Smooth muscle cell (in vitro differentiated cells): ENCODE data around the gene KRTAP3-2. TPM values are rescaled to one million over a fixed set of nuclear protein-coding genes. Genes with fewer than 3 reads are reported as not detected.
A peak's percentile ranks its signal among the peaks of the same experiment; 100 is the strongest.

Experiments used
- DNase-seq: peaks from one replicate; lab custom pipeline; 2025; ENCODE audit not compliant: unreplicated experiment; lab: John Stamatoyannopoulos, UW
- H2AFZ ChIP-seq: fragments of 200-600 bp; sonication (generic); 2 replicates; pipeline ENCODE4 v1.6.0; 2016; ENCODE audit warnings: antibody characterized with exemption, low read depth, mild to moderate bottlenecking
- H3F3A ChIP-seq: fragments of 200-600 bp; sonication (generic); 2 replicates; pipeline ENCODE4 v1.6.0; 2017; ENCODE audit warnings: antibody characterized with exemption, low read depth
- H3K27ac ChIP-seq: fragments of 200-600 bp; sonication (generic); 2 replicates; pipeline ENCODE4 v1.5.1; 2016; ENCODE audit warnings: low read depth, mild to moderate bottlenecking
- H3K27me3 ChIP-seq: fragments of 200-600 bp; sonication (generic); 2 replicates; pipeline ENCODE4 v1.6.1; 2016; ENCODE audit warnings: low read depth, mild to moderate bottlenecking
- H3K36me3 ChIP-seq: fragments of 200-600 bp; sonication (generic); 2 replicates; pipeline ENCODE4 v1.5.1; 2016; ENCODE audit warnings: low read depth
- H3K4me1 ChIP-seq: fragments of 200-600 bp; sonication (generic); 2 replicates; pipeline ENCODE4 v1.5.1; 2016; ENCODE audit warnings: low read depth
- H3K4me2 ChIP-seq: fragments of 200-600 bp; sonication (generic); 2 replicates; pipeline ENCODE4 v1.6.0; 2016; ENCODE audit warnings: mild to moderate bottlenecking
- H3K4me3 ChIP-seq: fragments of 200-600 bp; sonication (generic); 2 replicates; pipeline ENCODE4 v1.5.1; 2016; ENCODE audit warnings: mild to moderate bottlenecking
- H3K79me2 ChIP-seq: fragments of 200-600 bp; sonication (generic); 2 replicates; pipeline ENCODE4 v1.6.0; 2016; ENCODE audit warnings: low read depth, mild to moderate bottlenecking
- H3K9ac ChIP-seq: fragments of 200-600 bp; sonication (generic); 2 replicates; pipeline ENCODE4 v1.6.0; 2016; ENCODE audit warnings: low read depth
- H3K9me3 ChIP-seq: fragments of 200-600 bp; sonication (generic); replicated peaks from 2 replicates; pipeline ENCODE4 v1.5.1; 2016; ENCODE audit warnings: low read depth
- H4K20me1 ChIP-seq: fragments of 200-600 bp; sonication (generic); 2 replicates; pipeline ENCODE4 v1.6.0; 2016; ENCODE audit warnings: low read depth
- WGBS: methylation state at CpG from one replicate; pipeline ENCODE4 v1.1.7; 2016; ENCODE audit warnings: low lambda C conversion rate; 5-methylcytosine and 5-hydroxymethylcytosine counted together
- polyA plus RNA-seq: library from polyadenylated mRNA; unstranded; fragments of >200 nt; fragmentation: Nextera tagmentation; extraction: Ambion mirVana; gene quantifications from 2 replicates; pipeline ENCODE4 v1.2.1, GENCODE V29; 2016
- total RNA-seq: library from RNA; depleted of rRNA; stranded (reverse); fragments of >200 nt; gene quantifications from 2 replicates; pipeline ENCODE4 v1.2.3, GENCODE V29; 2014
- TF ChIP-seq, protein P1 (sequence below): fragments of 200-600 bp; sonication (generic); IDR thresholded peaks from 2 replicates; pipeline ENCODE4 v1.5.1; 2017; ENCODE audit warnings: borderline replicate concordance, mild to moderate bottlenecking, antibody characterized with exemption; ENCODE audit not compliant: insufficient read depth, poor library complexity, severe bottlenecking

Gene KRTAP3-2
- total and polyA plus RNA-seq, 2 experiments from 2014 or later = not detected

GRCh38 chr17:40963838-40964237 is 35.9 kb downstream of the KRTAP3-2 start:
- Histone ChIP-seq H3K9me3 (no peaks in the 10 kb centered on the region), H4K20me1 (no peaks in the 10 kb centered on the region), H3K9ac (no peak overlapping the region), H3K4me1 (no peaks in the 10 kb centered on the region), H3K79me2 (no peaks in the 10 kb centered on the region), H3K27me3 (no peaks in the 10 kb centered on the region), H2AFZ (no peak overlapping the region), H3K4me3 (no peak overlapping the region), H3K4me2 (no peak overlapping the region), H3K36me3 (no peaks in the 10 kb centered on the region), H3F3A (no peaks in the 10 kb centered on the region), H3K27ac (no peak overlapping the region)
- 97% methylated on average over 1 of the region's 1 CpG for WGBS
- DNase-seq = no peak
- TF ChIP-seq, protein P1, sequence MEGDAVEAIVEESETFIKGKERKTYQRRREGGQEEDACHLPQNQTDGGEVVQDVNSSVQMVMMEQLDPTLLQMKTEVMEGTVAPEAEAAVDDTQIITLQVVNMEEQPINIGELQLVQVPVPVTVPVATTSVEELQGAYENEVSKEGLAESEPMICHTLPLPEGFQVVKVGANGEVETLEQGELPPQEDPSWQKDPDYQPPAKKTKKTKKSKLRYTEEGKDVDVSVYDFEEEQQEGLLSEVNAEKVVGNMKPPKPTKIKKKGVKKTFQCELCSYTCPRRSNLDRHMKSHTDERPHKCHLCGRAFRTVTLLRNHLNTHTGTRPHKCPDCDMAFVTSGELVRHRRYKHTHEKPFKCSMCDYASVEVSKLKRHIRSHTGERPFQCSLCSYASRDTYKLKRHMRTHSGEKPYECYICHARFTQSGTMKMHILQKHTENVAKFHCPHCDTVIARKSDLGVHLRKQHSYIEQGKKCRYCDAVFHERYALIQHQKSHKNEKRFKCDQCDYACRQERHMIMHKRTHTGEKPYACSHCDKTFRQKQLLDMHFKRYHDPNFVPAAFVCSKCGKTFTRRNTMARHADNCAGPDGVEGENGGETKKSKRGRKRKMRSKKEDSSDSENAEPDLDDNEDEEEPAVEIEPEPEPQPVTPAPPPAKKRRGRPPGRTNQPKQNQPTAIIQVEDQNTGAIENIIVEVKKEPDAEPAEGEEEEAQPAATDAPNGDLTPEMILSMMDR = peak; percentile 47

- no peak overlapping the region for H3K27ac ChIP-seq
- no peak for DNase-seq
- no peak overlapping the region for H3K9ac ChIP-seq
- H3K4me3 ChIP-seq = no peak overlapping the region
- H3F3A ChIP-seq = peaks cover 4% of the 10 kb centered on the region
- no peaks in the 10 kb centered on the region for H3K36me3 ChIP-seq
- no peak overlapping the region for H2AFZ ChIP-seq
- H4K20me1 ChIP-seq = no peaks in the 10 kb centered on the region
- WGBS = 93% methylated on average over 4 of the region's 4 CpGs
- H3K79me2 ChIP-seq = no peaks in the 10 kb centered on the region
- no peaks in the 10 kb centered on the region for H3K9me3 ChIP-seq
- no peak overlapping the region for H3K4me2 ChIP-seq
- H3K4me1 ChIP-seq = peaks cover 10% of the 10 kb centered on the region
- TF ChIP-seq, protein P1 = no peak
- no peaks in the 10 kb centered on the region for H3K27me3 ChIP-seq
Measured at GRCh38 chr17:40962059-40962561, 37.6 kb downstream of the KRTAP3-2 start.

DNA sequence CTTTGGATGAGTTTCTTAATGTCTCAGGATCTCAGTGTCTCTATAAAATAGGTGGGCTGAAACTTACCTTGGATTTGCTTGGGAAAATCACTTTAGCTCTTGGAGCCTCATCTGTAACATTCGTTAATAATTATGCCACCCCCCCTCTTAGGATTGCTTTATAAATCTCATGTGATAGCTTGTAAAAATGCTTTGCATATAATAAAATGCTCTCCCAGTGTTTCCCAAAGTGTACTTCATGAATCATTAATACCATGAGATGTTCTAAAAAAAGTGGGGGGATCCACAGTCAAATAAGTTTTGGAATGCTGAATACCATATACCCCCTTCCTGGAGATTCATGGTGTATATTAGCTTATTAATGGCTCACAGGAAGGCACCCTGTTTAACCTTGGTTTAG is 38.1 kb downstream of the KRTAP3-2 start:
- TF ChIP-seq, protein P1 = no peak
- 97% methylated on average over 1 of the region's 1 CpG for WGBS

DNA sequence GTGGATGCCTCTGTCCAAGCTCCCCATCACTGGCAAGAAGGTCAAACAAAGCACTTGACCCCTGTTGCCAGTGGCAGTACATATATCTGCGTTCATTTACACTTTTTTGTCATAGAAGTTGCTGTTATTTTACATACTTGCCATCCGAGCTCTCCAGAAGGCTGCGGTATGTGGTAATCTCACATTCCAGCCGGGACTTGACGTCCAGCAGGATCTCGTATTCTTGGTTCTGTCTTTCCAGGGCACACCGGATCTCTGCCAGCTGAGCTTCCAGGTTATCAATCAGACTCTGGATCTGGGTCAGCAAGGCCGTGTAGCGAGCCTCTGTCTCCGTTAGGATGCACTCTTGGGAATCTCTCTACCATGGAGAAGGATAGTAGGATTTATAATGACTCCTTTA is 39.6 kb downstream of the KRTAP3-2 start:
- Histone ChIP-seq H3K79me2 (no peaks in the 10 kb centered on the region), H3K9ac (no peak overlapping the region), H2AFZ (no peak overlapping the region), H3K27me3 (no peaks in the 10 kb centered on the region), H3K27ac (no peak overlapping the region), H3K36me3 (no peaks in the 10 kb centered on the region), H4K20me1 (no peaks in the 10 kb centered on the region), H3K4me1 (peaks cover 15% of the 10 kb centered on the region), H3K4me3 (no peak overlapping the region), H3K9me3 (no peaks in the 10 kb centered on the region), H3F3A (peaks cover 6% of the 10 kb centered on the region), H3K4me2 (peak overlapping the region; percentile 16)
- DNase-seq = no peak
- TF ChIP-seq, protein P1 = no peak
- WGBS = 59% methylated on average over 10 of the region's 10 CpGs

More for the DNA sequence above, 38.1 kb downstream of the KRTAP3-2 start:
- peaks cover 6% of the 10 kb centered on the region for H3F3A ChIP-seq
- no peak overlapping the region for H3K4me3 ChIP-seq
- H3K36me3 ChIP-seq = no peaks in the 10 kb centered on the region
- H4K20me1 ChIP-seq = no peaks in the 10 kb centered on the region
- H3K79me2 ChIP-seq = no peaks in the 10 kb centered on the region
- DNase-seq = no peak
- H3K4me2 ChIP-seq = no peak overlapping the region
- no peak overlapping the region for H2AFZ ChIP-seq
- H3K9me3 ChIP-seq = no peaks in the 10 kb centered on the region
- H3K27ac ChIP-seq = no peak overlapping the region
- H3K4me1 ChIP-seq = peaks cover 15% of the 10 kb centered on the region
- H3K27me3 ChIP-seq = no peaks in the 10 kb centered on the region
- no peak overlapping the region for H3K9ac ChIP-seq
